Neural crest cell (in vitro differentiated cells): ENCODE measurements around the gene WDR18. TPM values are rescaled to one million over a fixed set of nuclear protein-coding genes. Genes with fewer than 3 reads are reported as not detected.

ENCODE experiments used
- DNase-seq: peaks from one replicate; pipeline ENCODE4 v3.0.0; 2021; ENCODE audit warnings: low read depth, mixed read lengths, low spot score
- H3K27ac Mint-ChIP-seq: one replicate; pipeline ENCODE4 v1.8.0; 2021; ENCODE audit warnings: mild to moderate bottlenecking, mixed read lengths; ENCODE audit not compliant: unreplicated experiment
- H3K27me3 Mint-ChIP-seq: 2 replicates; pipeline ENCODE4 v1.8.0; 2021; ENCODE audit warnings: low read depth, mild to moderate bottlenecking, mixed read lengths
- H3K36me3 Mint-ChIP-seq: 2 replicates; pipeline ENCODE4 v1.8.0; 2021; ENCODE audit warnings: low read depth, mild to moderate bottlenecking, mixed read lengths
- H3K4me1 Mint-ChIP-seq: 2 replicates; pipeline ENCODE4 v1.8.0; 2021; ENCODE audit warnings: mixed read lengths
- H3K4me3 Mint-ChIP-seq: one replicate; pipeline ENCODE4 v1.8.0; 2021; ENCODE audit warnings: mild to moderate bottlenecking, mixed read lengths
- H3K9me3 Mint-ChIP-seq: 2 replicates; pipeline ENCODE4 v1.8.0; 2021; ENCODE audit warnings: mixed read lengths
- total RNA-seq: library from RNA; stranded (reverse); gene quantifications from 2 replicates; pipeline ENCODE4 v1.2.1, GENCODE V29; 2021
- TF ChIP-seq, protein P1 (sequence below): fragments of 200-600 bp; sonication (generic); conservative IDR thresholded peaks from 2 replicates; pipeline ENCODE4 v1.5.0; 2021; ENCODE audit warnings: antibody characterized with exemption, mild to moderate bottlenecking

WDR18 gene
- total RNA-seq, 1 donor from 2014 or later, result 65.2 TPM

GRCh38 chr19:947707-948539 lies 36.2 kb upstream of the WDR18 start:
- TF ChIP-seq, protein P1, sequence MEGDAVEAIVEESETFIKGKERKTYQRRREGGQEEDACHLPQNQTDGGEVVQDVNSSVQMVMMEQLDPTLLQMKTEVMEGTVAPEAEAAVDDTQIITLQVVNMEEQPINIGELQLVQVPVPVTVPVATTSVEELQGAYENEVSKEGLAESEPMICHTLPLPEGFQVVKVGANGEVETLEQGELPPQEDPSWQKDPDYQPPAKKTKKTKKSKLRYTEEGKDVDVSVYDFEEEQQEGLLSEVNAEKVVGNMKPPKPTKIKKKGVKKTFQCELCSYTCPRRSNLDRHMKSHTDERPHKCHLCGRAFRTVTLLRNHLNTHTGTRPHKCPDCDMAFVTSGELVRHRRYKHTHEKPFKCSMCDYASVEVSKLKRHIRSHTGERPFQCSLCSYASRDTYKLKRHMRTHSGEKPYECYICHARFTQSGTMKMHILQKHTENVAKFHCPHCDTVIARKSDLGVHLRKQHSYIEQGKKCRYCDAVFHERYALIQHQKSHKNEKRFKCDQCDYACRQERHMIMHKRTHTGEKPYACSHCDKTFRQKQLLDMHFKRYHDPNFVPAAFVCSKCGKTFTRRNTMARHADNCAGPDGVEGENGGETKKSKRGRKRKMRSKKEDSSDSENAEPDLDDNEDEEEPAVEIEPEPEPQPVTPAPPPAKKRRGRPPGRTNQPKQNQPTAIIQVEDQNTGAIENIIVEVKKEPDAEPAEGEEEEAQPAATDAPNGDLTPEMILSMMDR, result no peak
- H3K36me3 Mint-ChIP-seq, result no peaks in the 10 kb centered on the region
- H3K4me3 Mint-ChIP-seq, result no peak overlapping the region
- H3K27ac Mint-ChIP-seq, result no peak overlapping the region
- no peak for DNase-seq
- H3K4me1 Mint-ChIP-seq, result peaks cover 4% of the 10 kb centered on the region
- H3K9me3 Mint-ChIP-seq, result no peaks in the 10 kb centered on the region
- H3K27me3 Mint-ChIP-seq, result peaks cover 31% of the 10 kb centered on the region

- Mint-ChIP-seq H3K27me3 (peaks cover 33% of the 10 kb centered on the region), H3K4me1 (peaks cover 10% of the 10 kb centered on the region), H3K27ac (no peak overlapping the region), H3K36me3 (no peaks in the 10 kb centered on the region), H3K4me3 (no peak overlapping the region), H3K9me3 (no peaks in the 10 kb centered on the region)
- TF ChIP-seq, protein P1, result no peak
- no peak for DNase-seq
These were observed 35.2 kb upstream of the WDR18 start for GRCh38 chr19:948842-949496.

DNA sequence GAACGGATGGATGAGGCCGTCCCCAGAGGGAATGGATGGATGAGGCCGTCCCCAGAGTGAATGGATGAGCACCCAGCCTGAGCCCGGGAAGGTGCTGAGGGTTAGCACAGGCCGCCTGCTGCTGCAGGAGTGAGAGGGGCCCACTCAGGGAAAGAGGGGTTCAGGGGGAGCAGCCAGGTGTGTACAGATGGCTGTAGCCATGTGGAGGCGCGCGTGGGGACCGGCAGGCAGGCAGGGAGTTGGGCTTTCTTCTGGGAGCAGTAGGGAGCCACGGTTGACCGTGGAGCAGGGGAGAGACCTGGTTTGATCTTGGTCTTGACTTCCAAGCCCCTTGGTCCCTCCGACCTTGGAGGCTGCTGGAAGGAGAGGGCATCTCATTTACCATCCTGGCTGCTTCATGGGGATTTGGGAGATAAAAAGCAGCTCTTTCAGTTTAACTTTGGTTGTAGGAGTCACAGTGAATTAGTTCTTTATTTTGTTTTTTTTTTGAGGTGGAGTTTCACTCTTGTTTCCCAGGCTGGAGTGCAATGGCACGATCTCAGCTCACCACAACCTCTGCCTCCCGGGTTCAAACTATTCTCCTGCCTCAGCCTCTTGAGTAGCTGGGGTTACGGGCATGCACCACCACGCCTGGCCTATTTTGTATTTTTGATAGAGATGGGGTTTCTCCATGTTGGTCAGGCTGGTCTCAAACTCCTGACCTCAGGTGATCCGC lies 33.6 kb upstream of the WDR18 start:
- peaks cover 20% of the 10 kb centered on the region for H3K27me3 Mint-ChIP-seq
- H3K4me1 Mint-ChIP-seq, result peaks cover 10% of the 10 kb centered on the region
- DNase-seq, result no peak
- H3K36me3 Mint-ChIP-seq, result no peaks in the 10 kb centered on the region
- no peak overlapping the region for H3K27ac Mint-ChIP-seq
- H3K4me3 Mint-ChIP-seq, result no peak overlapping the region
- H3K9me3 Mint-ChIP-seq, result no peaks in the 10 kb centered on the region
- TF ChIP-seq, protein P1, result no peak

- no peaks in the 10 kb centered on the region for H3K36me3 Mint-ChIP-seq
- H3K27ac Mint-ChIP-seq, result no peak overlapping the region
- no peaks in the 10 kb centered on the region for H3K9me3 Mint-ChIP-seq
- TF ChIP-seq, protein P1, result no peak
- H3K4me1 Mint-ChIP-seq, result peaks cover 16% of the 10 kb centered on the region
- H3K27me3 Mint-ChIP-seq, result peaks cover 22% of the 10 kb centered on the region
- DNase-seq, result no peak
- H3K4me3 Mint-ChIP-seq, result no peak overlapping the region
These were observed 32.0 kb upstream of the WDR18 start for GRCh38 chr19:952049-952679.
